HG03060 (cell line): ENCODE results near the gene TEDDM1.

Experiments
- ATAC-seq: cut with Tn5 transposase; IDR thresholded peaks from one replicate; pipeline ENCODE4 v1.9.1; 2021; ENCODE audit warnings: low read depth, moderate number of reproducible peaks; ENCODE audit not compliant: unreplicated experiment

The TEDDM1 gene

GRCh38 chr1:182407724-182408123 is 7.3 kb upstream of the TEDDM1 start:
- no peak for ATAC-seq

DNA sequence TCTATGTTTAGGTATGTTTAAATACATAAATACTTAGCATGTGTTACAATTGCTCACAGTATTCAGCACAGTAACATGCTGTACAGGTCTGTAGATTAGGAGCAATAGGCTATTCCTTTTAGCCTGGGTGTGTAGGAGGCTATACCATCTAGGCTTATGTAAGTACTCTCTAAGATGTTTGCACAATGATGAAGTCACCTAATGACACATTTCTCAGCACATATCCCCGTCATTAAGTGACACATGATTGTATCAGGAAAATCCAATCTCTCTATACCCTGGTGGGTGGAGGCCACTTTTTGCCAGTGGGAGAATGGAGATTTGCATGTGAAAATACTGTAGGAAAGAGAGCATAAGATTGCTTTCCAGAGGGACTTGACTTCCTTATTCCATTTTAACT is 5.5 kb upstream of the TEDDM1 start:
- ATAC-seq: no peak

GRCh38 chr1:182405578-182405977 is 5.1 kb upstream of the TEDDM1 start:
- ATAC-seq: no peak

DNA sequence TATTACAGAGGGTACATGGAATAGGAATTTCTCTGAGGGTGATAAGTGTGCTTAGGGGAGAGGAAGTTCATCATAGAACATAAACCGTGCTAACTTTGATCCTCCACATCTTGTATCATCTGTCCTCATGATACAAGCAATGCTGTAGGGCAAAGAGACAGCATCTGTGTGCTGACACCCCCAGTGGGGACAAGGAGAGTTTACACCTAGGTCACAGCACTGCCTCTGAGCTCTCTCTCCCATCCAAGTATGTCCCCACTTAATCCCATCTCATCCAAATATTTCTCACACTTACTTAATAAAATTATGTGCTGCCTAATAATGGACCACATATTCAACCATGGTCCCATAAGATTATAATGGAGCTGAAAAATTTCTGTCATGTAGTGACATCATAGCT is 4.3 kb upstream of the TEDDM1 start:
- no peak for ATAC-seq

DNA sequence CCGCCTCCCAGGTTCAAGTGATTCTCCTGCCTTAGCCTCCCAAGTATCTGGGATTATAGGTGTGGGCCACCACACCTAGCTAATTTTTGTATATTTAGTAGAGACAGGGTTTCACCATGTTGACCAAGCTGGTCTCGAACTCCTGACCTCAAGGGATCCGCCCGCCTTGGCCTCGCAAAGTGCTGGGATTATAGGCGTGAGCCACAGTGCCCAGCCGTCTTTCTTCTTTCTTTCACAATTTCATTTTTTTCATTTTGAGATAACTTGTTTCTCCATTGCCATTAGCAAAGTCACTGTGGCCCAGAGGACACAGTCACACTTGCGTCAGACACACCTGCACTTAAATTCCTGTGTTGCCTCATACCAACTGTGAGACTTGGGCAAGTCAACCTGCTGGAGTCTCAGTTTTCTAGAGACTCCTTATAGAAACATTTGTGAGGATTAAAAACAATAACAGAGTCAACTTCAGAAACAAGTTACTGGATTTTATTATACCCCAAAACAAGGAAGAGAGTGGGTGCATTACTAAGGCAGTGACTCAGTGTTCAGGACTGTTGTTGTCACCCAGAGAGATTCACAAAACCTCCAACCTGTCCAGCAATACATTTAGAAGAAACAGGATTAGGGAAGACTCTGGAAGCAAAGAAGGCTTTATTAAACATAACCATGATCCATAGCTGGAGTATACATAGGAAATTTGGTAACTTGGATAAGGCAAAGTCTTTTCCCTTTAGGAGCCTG is 2.6 kb downstream of the TEDDM1 start:
- no peak for ATAC-seq

DNA sequence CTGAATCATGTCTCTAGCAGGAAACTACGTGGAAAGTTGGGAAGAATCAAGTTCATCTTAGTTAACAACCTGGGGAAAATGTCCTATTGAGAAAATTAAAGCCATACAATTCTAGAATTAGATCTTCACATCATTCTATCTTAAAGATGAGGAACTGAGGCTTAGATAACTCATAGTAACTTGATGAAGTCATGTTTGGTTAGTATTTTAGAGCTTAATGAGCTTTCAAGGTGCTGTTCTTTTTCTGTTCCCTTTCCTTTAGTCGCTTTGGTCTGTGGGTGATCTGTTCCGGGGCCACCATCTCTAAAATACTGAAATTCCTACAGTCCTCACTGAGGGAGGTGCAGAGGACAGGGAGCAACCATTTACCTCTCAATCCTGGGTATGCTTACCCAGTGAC is 4.6 kb downstream of the TEDDM1 start:
- ATAC-seq: no peak

DNA sequence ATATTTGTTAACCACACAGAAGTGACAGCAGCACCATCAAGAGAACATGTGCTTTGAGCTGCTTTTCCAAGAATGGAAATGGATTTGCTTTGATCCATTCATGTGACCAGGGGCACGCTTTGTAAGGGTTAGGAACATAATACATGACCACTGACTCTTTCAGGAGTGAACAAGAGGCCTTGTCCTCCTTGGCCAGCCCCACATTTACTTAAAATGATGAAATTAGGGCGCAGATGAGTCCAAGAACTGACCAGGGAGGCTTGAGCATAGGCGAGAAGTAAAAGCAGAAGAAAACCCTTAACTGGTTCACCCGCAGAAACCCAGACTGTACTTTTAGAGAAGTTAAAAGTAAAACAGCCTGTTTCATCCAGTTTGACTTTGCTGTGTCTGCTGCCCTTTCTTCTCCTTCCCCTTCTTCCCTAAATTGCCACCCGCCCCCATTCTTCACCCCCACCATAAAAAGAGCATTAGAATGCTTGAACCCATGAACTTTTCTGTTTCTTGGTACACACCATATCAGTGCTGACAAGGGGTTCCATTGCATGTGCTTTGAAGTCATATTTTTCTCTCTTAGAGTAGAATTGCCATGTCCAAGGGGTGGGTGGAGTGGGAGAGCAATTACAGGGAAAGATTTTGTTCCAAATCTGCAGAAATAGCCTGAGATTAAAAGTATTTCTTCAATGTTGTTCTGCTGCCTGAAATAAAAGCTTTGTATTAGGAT is 6.3 kb downstream of the TEDDM1 start:
- no peak for ATAC-seq

DNA sequence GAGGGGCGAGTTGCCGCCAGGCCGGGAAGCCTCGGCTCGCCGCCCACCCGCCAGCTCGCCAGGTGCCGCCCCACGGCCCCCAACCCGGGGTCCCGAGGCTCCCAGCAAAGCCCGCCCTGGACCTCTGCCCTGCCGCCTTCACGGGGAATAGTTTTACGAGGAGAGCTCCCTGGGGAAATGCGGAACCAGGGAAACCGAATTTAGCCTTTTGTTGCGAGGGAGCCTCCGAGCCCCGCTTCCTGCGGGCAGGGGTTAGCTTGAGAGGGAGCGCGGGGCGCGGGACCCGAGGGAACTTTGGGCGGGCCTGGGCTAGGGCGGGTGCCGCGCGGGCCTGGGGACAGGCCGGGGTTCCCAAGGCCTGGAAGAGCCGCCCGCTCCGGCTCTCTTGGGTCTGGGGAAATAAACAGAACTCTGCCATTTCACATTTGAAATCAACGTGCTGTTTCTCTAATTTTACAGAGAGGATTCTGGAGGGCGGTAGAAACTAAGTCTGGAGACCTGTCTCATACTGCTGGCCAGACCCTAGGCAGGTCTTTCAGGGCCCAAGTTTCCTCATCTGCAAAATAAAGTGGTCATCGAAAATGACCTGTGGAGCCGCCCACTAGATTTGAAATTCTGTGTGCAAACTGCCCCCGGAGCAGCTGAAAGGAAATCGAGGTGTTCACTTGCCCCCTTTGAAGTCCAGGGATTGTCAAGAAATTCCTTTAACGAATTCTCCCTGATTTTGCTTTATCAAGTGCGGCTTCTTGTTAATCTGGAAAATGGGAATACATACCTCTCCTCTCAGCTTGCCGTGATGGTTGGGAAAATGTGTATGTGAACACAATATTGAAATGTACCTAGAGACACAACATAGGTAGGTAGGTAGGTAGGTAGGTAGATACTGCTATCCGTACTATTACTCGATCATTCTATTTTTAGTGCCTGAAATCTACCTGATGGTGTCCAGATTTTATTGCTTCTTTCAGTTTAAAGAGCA is 8.1 kb downstream of the TEDDM1 start:
- no peak for ATAC-seq

DNA sequence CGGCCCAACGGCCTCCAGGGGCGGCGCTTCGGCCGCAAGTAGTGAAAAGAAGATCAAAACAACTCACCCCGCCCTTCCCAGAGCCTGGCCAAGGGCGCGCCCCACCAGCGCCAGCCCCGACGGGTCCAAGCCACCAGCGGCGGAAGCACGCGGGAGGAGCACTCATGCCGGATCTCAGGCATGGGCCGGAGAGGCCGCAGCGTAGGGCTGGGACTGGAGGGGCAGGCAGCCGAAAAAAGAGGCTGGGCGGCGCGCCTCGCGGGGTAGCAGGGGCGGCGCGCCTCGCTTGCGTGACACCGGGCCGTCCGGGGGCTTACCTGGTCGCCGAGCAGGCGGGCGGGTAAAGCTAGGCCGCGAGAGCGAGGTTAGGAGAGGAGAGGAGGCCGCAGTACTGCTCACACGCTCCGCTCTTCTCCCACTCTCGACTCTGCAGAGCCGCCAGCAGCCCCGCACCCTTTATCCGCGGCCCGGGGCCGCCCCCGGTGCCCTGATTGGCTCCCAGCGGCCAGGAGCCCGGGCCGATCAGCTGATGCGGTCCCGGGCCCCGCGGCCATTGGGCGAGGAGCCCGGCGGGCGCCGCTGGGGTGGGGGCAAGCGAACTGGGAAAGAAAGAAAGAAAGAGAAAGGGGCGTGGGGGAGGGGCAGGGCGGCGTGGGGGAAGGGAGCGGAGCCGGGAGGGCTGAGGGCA is 9.0 kb downstream of the TEDDM1 start, which contains the start of gene GLUL:
Gene GLUL, minus strand, starts transcription at position 429 of the 688 bp plus-strand sequence. CDS start 3,053 bp downstream, outside the sequence.
- ATAC-seq: no peak

DNA sequence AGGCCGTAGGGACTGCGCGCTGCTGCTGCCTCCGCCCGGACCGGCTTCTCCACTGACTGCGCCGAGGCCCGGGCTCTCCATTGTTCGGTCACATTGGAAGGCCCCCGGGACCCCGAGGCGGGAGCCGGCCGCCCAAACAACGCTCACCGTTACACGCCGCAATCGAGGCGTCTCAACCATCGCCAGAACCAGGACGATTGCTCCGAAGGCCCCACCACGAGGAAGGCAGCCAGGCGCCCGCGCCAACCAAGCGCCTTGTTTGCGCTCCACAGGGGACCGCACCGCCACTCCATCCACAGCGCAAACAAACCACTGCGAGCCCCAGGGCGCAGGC is 9.5 kb downstream of the TEDDM1 start:
- no peak for ATAC-seq

- ATAC-seq: no peak
Observed at GRCh38 chr1:182389619-182390047, 10.8 kb downstream of the TEDDM1 start.

DNA sequence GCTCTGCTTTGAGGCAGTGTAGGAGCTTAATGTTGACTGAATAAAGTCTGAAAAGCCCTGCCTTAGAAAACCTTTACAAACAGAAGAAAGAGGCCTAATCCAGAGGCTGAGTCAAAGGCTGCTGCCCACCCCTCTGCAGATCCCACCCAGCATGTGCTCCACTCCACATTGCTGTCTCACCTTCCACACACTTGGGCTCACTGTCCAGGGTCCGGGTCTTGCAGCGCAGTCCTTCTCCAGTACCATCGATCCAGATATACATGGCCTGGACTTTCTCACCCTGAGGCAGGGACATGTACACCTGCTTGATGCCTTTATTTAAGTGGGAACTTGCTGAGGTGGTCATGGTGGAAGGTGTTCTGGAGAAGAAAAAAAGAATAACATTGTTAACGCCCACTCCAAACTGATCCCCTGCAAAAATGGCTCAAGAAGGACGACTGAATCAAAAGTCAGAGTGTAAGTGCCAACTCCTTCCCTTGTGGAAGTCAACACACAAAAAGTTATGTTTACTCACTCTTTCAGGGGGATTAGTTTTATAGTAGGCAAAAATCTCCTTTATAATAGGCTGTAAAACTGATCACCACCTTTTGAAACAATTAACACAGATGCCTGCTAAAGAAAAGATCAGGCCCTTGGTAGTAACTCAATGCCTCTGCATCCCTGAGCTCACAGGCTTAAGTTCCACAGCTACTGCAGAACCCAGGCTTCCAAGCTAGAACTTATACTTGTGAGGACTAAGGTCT is 11.9 kb downstream of the TEDDM1 start:
- ATAC-seq: no peak

- no peak for ATAC-seq
Observed at GRCh38 chr1:182387566-182387965, 12.9 kb downstream of the TEDDM1 start.

- ATAC-seq: no peak
Observed at GRCh38 chr1:182386980-182387379, 13.5 kb downstream of the TEDDM1 start.

GRCh38 chr1:182385885-182386853 is 14.3 kb downstream of the TEDDM1 start:
- ATAC-seq: no peak

DNA sequence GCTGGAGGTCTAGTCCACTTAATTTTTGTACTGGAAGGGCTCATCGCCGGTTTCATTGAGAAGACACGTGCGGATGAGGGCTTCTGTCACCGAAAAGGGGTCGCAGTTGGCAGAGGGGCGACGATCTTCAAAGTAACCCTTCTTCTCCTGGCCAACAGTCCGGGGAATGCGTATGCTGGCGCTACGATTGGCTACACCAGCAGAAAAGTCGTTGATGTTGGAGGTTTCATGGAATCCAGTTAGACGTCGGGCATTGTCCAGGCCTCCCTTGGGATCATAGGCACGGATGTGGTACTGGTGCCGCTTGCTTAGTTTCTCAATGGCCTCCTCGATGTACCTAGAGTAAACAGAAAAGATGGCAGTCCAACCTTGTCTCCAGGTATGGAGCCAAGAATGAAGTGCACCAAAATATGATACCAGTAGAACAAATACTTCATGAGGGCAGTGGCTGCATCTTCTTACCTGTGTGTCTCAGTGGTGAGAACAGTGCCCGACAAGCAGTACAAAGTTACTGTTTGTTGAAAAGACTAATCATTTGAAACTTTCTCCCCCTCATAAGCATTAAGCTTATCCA is 16.0 kb downstream of the TEDDM1 start:
- no peak for ATAC-seq

GRCh38 chr1:182383934-182384333 is 16.5 kb downstream of the TEDDM1 start:
- ATAC-seq: no peak

- no peak for ATAC-seq
Observed at GRCh38 chr1:182383037-182383661, 17.3 kb downstream of the TEDDM1 start.
